Vagina (tissue), 2 donors: ENCODE measurements around the gene CES4A. TPM values are rescaled to one million over a fixed set of nuclear protein-coding genes. Genes with fewer than 3 reads are reported as not detected.
"Not testable (repeated sequence)": the region's sequence is repeated elsewhere in the genome, so short reads cannot be mapped to it uniquely, and the experiment has no call there.

Experiments used
- DNase-seq, 2 donors: peaks; one replicate each; pipeline ENCODE4 v3.0.0-alpha.2; 2017; ENCODE audit errors: extremely low spot score in 2 of 2
- H3K27ac ChIP-seq: fragments of 200-600 bp; sonication (generic); one replicate; pipeline ENCODE4 v1.5.1; 2019
- H3K27me3 ChIP-seq: fragments of 200-600 bp; sonication (generic); one replicate; pipeline ENCODE4 v1.5.1; 2019
- H3K36me3 ChIP-seq, 2 donors: fragments of 200-600 bp; sonication (generic); one replicate each; pipeline ENCODE4 v1.5.1; 2017 to 2019
- H3K4me1 ChIP-seq: fragments of 200-600 bp; sonication (generic); one replicate; pipeline ENCODE4 v1.5.1; 2019
- H3K4me3 ChIP-seq, 2 donors: fragments of 200-600 bp; sonication (generic); 1 replicate in 1 of 2; 2 replicates in 1 of 2; pipeline ENCODE4 v1.5.1; 2016 to 2019
- H3K9me3 ChIP-seq: fragments of 200-600 bp; sonication (generic); one replicate; pipeline ENCODE4 v1.5.1; 2019
- POLR2A ChIP-seq, 2 donors: fragments of 450-650 bp; IDR thresholded peaks; one replicate each; pipeline ENCODE4 v1.6.1; 2017; ENCODE audit warnings: antibody characterized with exemption in 2 of 2, mild to moderate bottlenecking in 2 of 2, moderate library complexity in 2 of 2
- POLR2AphosphoS5 ChIP-seq, 2 donors: sonication (generic); formaldehyde crosslinking; IDR thresholded peaks; one replicate each; pipeline ENCODE4 v1.9.0; 2017; ENCODE audit warnings: antibody characterized with exemption in 2 of 2, mild to moderate bottlenecking in 2 of 2, low read depth in 1 of 2; ENCODE audit not compliant: insufficient read depth in 1 of 2
- intact Hi-C: fragments of 100-400 bp; cut with DNase I; formaldehyde crosslinking; loops from one replicate; pipeline ENCODE4 v1.15.1; 2023
- total RNA-seq: library from RNA; depleted of rRNA; stranded (reverse); fragments of >200 nt; gene quantifications from one replicate; pipeline ENCODE4 v1.2.3, GENCODE V29; 2016
- TF ChIP-seq, protein P1 (sequence below), 3 experiments: fragments of 450-650 bp in 2 of 3; fragments of 200-600 bp in 1 of 3; sonication (generic) in 1 of 3; IDR thresholded peaks; one replicate each; pipeline ENCODE4 v1.5.1; 2017 to 2019; ENCODE audit warnings: antibody characterized with exemption in 3 of 3, mild to moderate bottlenecking in 2 of 3, moderate library complexity in 2 of 3

CES4A gene
- total RNA-seq, 1 donor from 2014 or later: 12.5 TPM

DNA sequence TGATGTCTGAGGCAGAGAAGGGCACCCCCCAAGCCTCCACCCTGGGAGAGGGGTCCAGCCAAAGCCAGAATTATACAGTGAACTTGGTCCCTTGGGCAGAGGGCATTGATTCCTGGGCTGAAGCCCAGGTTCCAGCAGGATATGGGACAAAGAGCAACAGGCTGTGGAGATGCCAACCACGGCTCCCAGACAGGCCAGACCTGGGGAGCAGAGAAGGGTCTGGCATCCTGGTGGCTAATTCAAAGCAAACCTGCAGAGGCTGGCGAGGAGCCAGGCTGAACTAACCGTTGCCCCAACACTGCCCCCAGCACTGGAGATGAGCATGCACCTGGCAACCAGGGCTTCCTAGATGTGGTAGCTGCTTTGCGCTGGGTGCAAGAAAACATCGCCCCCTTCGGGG lies 24.3 kb upstream of the CES4A start:
- Histone ChIP-seq H3K36me3 (no peaks in the 10 kb centered on the region), H3K27me3 (no peaks in the 10 kb centered on the region), H3K9me3 (no peaks in the 10 kb centered on the region), H3K4me1 (peaks cover 8% of the 10 kb centered on the region), H3K27ac (no peak overlapping the region), H3K4me3 (no peak overlapping the region)
- intact Hi-C loops: no loop called here
- no peak for DNase-seq
- TF ChIP-seq POLR2AphosphoS5 (IDR thresholded peaks at IDR 0.05; ENCODE audit: insufficient read depth in 1 of 2, low read depth in 1 of 2): no peak
- TF ChIP-seq POLR2A (IDR thresholded peaks at IDR 0.05): no peak
- TF ChIP-seq, protein P1, sequence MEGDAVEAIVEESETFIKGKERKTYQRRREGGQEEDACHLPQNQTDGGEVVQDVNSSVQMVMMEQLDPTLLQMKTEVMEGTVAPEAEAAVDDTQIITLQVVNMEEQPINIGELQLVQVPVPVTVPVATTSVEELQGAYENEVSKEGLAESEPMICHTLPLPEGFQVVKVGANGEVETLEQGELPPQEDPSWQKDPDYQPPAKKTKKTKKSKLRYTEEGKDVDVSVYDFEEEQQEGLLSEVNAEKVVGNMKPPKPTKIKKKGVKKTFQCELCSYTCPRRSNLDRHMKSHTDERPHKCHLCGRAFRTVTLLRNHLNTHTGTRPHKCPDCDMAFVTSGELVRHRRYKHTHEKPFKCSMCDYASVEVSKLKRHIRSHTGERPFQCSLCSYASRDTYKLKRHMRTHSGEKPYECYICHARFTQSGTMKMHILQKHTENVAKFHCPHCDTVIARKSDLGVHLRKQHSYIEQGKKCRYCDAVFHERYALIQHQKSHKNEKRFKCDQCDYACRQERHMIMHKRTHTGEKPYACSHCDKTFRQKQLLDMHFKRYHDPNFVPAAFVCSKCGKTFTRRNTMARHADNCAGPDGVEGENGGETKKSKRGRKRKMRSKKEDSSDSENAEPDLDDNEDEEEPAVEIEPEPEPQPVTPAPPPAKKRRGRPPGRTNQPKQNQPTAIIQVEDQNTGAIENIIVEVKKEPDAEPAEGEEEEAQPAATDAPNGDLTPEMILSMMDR (IDR thresholded peaks at IDR 0.05): no peak

DNA sequence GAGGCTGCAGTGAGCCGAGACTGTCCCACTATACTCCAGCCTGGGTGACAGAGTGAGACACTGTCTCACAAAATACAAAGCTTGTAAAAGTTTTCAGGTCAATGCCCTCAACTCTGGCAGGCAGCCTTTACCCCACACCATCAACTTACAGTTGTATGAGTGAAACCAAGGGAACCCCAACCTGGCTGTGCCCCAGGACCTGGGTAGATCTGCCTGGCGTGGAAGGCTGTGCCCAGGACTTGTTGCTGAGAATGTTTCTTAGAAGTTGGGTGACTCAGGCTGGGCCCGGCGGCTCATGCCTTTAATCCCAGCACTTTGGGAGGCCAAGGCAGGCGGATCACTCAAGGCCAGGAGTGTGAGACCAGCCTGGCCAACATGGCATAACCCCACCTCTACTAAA lies 19.5 kb upstream of the CES4A start:
- no peak overlapping the region for H3K4me3 ChIP-seq
- no peaks in the 10 kb centered on the region for H3K9me3 ChIP-seq
- no peak for DNase-seq
- H3K27me3 ChIP-seq: no peaks in the 10 kb centered on the region
- H3K4me1 ChIP-seq: no peaks in the 10 kb centered on the region
- intact Hi-C loops: no loop called here
- no peak overlapping the region for H3K27ac ChIP-seq
- TF ChIP-seq POLR2A (IDR thresholded peaks at IDR 0.05): no peak
- H3K36me3 ChIP-seq: no peaks in the 10 kb centered on the region

DNA sequence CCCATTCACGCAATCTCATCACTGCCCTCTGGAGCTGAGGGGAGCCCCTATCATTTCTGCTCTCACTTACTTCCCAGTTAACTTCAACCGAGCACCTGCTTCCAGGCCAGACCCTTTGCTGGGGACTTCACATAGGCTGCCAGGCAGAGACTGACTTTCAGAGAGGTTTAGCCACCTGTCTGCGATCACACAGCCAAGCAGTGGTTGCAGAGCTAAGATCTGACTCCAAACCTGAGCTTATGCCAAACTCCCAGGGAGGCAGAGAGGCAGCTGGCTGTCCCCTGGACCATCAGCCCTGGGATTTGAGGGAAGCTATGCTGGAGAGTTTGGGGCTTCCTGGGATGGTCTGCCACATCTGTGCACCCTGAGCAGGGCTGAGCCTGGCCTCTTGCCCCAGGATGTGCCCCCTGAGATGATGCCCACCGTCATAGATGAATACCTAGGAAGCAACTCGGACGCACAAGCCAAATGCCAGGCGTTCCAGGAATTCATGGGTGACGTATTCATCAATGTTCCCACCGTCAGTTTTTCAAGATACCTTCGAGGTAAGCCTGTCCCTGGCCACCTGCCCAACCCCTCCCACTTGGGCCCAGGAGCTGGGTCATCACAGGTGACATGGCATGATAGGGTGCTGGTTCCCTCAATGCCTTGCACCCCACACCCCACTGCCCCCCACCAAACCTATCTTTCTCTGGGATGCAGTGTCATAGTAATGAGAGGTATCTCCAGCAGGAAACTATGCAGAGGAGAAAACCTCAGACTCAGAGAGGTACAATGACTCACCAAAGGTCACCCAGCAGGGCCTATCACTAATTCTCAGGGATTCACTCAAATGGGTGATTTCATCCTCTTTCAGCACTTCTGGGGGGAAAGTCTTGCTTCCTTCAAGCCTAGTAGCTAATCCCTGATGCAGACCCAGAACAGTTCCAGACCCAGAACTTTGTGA lies 17.3 kb upstream of the CES4A start:
- no peak overlapping the region for H3K4me3 ChIP-seq
- intact Hi-C loops: no loop called here
- no peaks in the 10 kb centered on the region for H3K36me3 ChIP-seq
- TF ChIP-seq, protein P1 (IDR thresholded peaks at IDR 0.05): no peak
- TF ChIP-seq POLR2AphosphoS5 (IDR thresholded peaks at IDR 0.05; ENCODE audit: insufficient read depth in 1 of 2, low read depth in 1 of 2) (no peak), POLR2A (IDR thresholded peaks at IDR 0.05) (no peak)
- H3K9me3 ChIP-seq: no peaks in the 10 kb centered on the region
- DNase-seq: no peak
- no peaks in the 10 kb centered on the region for H3K27me3 ChIP-seq
- no peaks in the 10 kb centered on the region for H3K4me1 ChIP-seq
- no peak overlapping the region for H3K27ac ChIP-seq

DNA sequence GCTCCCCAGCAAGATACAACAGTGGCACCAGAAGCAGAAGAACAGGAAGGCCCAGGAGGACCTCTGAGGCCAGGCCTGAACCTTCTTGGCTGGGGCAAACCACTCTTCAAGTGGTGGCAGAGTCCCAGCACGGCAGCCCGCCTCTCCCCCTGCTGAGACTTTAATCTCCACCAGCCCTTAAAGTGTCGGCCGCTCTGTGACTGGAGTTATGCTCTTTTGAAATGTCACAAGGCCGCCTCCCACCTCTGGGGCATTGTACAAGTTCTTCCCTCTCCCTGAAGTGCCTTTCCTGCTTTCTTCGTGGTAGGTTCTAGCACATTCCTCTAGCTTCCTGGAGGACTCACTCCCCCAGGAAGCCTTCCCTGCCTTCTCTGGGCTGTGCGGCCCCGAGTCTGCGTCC lies 15.4 kb upstream of the CES4A start:
- intact Hi-C loops: no loop called here
- H3K27me3 ChIP-seq: no peaks in the 10 kb centered on the region
- no peaks in the 10 kb centered on the region for H3K9me3 ChIP-seq
- H3K4me1 ChIP-seq: no peaks in the 10 kb centered on the region
- H3K36me3 ChIP-seq: no peaks in the 10 kb centered on the region
- no peak for DNase-seq
- no peak overlapping the region for H3K4me3 ChIP-seq
- TF ChIP-seq, protein P1 (IDR thresholded peaks at IDR 0.05): no peak
- TF ChIP-seq POLR2AphosphoS5 (IDR thresholded peaks at IDR 0.05; ENCODE audit: insufficient read depth in 1 of 2, low read depth in 1 of 2) (no peak), POLR2A (IDR thresholded peaks at IDR 0.05) (no peak)
- H3K27ac ChIP-seq: no peak overlapping the region

DNA sequence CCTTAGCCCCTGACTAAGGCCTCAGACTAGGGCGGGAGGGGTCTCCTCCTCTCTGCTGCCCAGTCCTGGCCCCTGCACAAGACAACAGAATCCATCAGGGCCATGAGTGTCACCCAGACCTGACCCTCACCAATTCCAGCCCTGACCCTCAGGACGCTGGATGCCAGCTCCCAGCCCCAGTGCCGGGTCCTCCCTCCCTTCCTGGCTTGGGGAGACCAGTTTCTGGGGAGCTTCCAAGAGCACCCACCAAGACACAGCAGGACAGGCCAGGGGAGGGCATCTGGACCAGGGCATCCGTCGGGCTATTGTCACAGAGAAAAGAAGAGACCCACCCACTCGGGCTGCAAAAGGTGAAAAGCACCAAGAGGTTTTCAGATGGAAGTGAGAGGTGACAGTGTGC lies 14.7 kb upstream of the CES4A start:
- Histone ChIP-seq H3K27me3 (no peaks in the 10 kb centered on the region), H3K4me3 (no peak overlapping the region), H3K9me3 (no peaks in the 10 kb centered on the region), H3K36me3 (no peaks in the 10 kb centered on the region), H3K27ac (no peak overlapping the region), H3K4me1 (no peaks in the 10 kb centered on the region)
- TF ChIP-seq, protein P1 (IDR thresholded peaks at IDR 0.05): no peak
- TF ChIP-seq POLR2A (IDR thresholded peaks at IDR 0.05) (no peak), POLR2AphosphoS5 (IDR thresholded peaks at IDR 0.05; ENCODE audit: insufficient read depth in 1 of 2, low read depth in 1 of 2) (no peak)
- intact Hi-C loops: no loop called here
- DNase-seq: no peak

DNA sequence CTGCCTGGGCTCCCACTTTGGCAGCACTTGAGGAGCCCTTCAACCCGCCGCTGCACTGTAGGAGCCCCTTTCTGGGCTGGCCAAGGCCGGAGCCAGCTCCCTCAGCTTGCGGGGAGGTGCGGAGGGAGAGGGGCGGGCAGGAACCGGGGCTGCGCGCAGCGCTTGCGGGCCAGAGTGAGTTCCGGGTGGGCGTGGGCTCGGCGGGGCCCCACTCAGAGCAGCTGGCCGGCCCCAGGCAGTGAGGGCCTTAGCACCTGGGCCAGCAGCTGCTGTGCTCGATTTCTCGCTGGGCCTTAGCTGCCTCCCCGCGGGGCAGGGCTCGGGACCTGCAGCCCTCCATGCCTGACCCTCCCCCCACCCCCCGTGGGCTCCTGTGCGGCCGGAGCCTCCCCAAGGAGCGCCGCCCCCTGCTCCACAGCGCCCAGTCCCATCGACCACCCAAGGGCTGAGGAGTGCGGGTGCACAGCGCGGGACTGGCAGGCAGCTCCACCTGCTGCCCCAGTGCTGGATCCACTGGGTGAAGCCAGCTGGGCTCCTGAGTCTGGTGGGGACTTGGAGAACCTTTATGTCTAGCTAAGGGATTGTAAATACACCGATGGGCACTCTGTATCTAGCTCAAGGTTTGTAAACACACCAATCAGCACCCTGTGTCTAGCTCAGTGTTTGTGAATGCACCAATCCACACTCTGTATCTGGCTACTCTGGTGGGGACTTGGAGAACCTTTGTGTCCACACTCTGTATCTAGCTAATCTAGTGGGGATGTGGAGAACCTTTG lies 14.0 kb upstream of the CES4A start:
- H3K4me1 ChIP-seq, H3K9me3 ChIP-seq, intact Hi-C loops, H3K27ac ChIP-seq, H3K36me3 ChIP-seq, H3K4me3 ChIP-seq, DNase-seq, H3K27me3 ChIP-seq: not testable (repeated sequence)

DNA sequence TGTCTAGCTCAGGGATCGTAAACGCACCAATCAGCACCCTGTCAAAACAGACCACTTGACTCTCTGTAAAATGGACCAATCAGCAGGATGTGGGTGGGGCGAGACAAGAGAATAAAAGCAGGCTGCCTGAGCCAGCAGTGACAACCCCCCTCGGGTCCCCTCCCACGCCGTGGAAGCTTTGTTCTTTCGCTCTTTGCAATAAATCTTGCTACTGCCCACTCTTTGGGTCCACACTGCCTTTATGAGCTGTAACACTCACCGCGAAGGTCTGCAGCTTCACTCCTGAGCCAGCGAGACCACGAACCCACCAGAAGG lies 13.5 kb upstream of the CES4A start:
- DNase-seq, H3K36me3 ChIP-seq, H3K4me1 ChIP-seq, intact Hi-C loops, H3K27me3 ChIP-seq, H3K27ac ChIP-seq, H3K9me3 ChIP-seq, H3K4me3 ChIP-seq: not testable (repeated sequence)
